AG04450 (cell line): ENCODE results near the gene DDX28. TPM values are rescaled to one million over a fixed set of nuclear protein-coding genes. Genes with fewer than 3 reads are reported as not detected.
"Not testable (repeated sequence)": the region's sequence is repeated elsewhere in the genome, so short reads cannot be mapped to it uniquely, and the experiment has no call there.

Experiments used
- CTCF ChIA-PET: fragments of 300-600, 350-600 bp; formaldehyde crosslinking; extraction: SDS; loops from one replicate; lab custom pipeline; 2022; ENCODE audit warnings: antibody characterized with exemption, inconsistent platforms; lab: Charles Lee
- POLR2A ChIA-PET: fragments of 350-600 bp; formaldehyde crosslinking; extraction: SDS; loops from one replicate; lab custom pipeline; 2021; ENCODE audit warnings: antibody characterized with exemption, inconsistent platforms; lab: Yijun Ruan, JAX
- DNase-seq: peaks from one replicate; pipeline ENCODE4 v3.0.0-alpha.2; 2011; ENCODE audit warnings: low read depth, low spot score
- H3K27ac ChIP-seq: one replicate; pipeline ENCODE4 v1.5.1; 2012; ENCODE audit warnings: low read depth, low read length, control low read depth
- H3K27me3 ChIP-seq: one replicate; pipeline ENCODE4 v1.6.0; 2012; ENCODE audit warnings: low read length; ENCODE audit not compliant: control insufficient read depth, insufficient read depth
- H3K4me3 ChIP-seq: 2 replicates; pipeline ENCODE4 v1.5.1; 2011; ENCODE audit warnings: mild to moderate bottlenecking, low read depth, low read length, control low read depth
- H3K9me3 ChIP-seq: 2 replicates; pipeline ENCODE4 v1.5.1; 2012; ENCODE audit warnings: low read length; ENCODE audit not compliant: control insufficient read depth, insufficient read depth
- polyA plus RNA-seq: library from polyadenylated mRNA; depleted of rRNA; stranded (reverse); fragments of >200 nt; gene quantifications from 2 replicates; pipeline ENCODE4 v1.2.3, GENCODE V29; 2011
- TF ChIP-seq, protein P1 (sequence below): IDR thresholded peaks from 2 replicates; pipeline ENCODE4 v1.5.1; 2011; ENCODE audit warnings: low read depth, low read length, control low read depth, inconsistent platforms

Gene DDX28
- polyA plus RNA-seq, 1 experiment: 7.6 TPM

DNA sequence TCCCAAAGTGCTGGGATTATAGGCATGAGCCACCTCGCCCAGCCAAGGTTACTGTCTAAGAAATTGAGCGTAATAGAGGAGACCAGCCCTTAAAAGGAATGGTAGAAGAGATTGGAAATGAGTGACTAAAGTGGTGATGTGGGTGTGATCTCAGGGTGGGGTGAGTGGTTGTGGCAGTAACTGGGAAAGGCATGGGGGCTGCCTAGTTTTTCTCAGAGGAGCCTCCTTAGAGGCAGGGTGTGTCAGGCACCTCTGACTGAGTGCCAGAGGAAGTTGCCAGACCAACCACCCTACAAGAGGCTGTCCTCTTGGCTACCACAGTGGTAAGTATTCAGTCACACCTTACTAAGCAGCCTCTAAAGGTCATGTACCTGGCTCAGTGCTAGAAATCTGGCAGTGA, 8.9 kb upstream of the DDX28 start:
- POLR2A ChIA-PET: interaction anchor here (0.7 to 0.9 kb wide), 2 partner anchors 9 to 72 kb away, joined by 3 to 4 read pairs; partner anchors contain the start of genes DDX28 and DUS2
- H3K9me3 ChIP-seq: no peaks in the 10 kb centered on the region
- H3K4me3 ChIP-seq: no peak overlapping the region
- H3K27me3 ChIP-seq: no peaks in the 10 kb centered on the region
- no peak overlapping the region for H3K27ac ChIP-seq
- no peak for DNase-seq
- TF ChIP-seq, protein P1, sequence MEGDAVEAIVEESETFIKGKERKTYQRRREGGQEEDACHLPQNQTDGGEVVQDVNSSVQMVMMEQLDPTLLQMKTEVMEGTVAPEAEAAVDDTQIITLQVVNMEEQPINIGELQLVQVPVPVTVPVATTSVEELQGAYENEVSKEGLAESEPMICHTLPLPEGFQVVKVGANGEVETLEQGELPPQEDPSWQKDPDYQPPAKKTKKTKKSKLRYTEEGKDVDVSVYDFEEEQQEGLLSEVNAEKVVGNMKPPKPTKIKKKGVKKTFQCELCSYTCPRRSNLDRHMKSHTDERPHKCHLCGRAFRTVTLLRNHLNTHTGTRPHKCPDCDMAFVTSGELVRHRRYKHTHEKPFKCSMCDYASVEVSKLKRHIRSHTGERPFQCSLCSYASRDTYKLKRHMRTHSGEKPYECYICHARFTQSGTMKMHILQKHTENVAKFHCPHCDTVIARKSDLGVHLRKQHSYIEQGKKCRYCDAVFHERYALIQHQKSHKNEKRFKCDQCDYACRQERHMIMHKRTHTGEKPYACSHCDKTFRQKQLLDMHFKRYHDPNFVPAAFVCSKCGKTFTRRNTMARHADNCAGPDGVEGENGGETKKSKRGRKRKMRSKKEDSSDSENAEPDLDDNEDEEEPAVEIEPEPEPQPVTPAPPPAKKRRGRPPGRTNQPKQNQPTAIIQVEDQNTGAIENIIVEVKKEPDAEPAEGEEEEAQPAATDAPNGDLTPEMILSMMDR: no peak
- CTCF ChIA-PET: no interaction called here

DNA sequence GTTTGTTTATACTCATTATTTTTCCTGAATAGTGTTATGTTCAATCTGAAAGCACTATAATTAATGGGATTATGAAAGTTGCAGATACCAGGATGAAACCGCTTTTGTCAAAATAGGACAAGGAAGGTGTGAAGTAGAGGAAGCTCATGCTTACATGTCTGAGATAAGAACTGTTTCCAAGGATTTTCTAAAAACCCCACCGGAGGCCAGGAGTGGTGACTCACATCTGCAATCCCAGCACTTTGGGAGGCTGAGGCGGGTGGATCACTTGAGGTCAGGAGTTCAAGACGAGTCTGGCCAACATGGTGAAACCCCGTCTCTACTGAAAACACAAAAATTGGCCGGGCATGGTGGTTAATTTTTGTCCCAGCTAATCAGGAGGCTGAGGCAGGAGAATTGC, 7.1 kb upstream of the DDX28 start:
- DNase-seq, H3K27ac ChIP-seq, H3K27me3 ChIP-seq, POLR2A ChIA-PET, H3K9me3 ChIP-seq, H3K4me3 ChIP-seq: not testable (repeated sequence)
- CTCF ChIA-PET: interaction anchor here (0.6 to 3.3 kb wide), 2 partner anchors 11 to 439 kb away, joined by 5 to 22 read pairs; no protein-coding TSS in a partner anchor

DNA sequence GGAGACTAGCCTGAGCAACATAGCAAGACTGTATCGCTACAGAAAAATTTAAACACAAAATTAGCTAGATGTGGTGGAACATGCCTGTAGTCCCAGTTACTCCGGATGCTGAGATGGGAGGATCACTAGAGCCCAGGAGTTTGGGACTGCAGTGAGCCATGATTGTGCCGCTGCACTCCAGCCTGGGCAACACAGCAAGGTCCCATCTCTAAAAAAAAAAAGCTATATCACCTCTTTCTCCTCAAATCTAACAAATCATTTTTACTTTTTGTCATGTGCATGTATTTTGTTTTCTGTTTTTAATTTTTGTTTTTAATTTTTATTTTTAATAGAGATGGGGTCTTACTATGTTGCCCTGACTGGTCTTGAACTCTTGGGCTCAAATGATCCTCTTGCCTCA, 6.0 kb upstream of the DDX28 start:
- Histone ChIP-seq H3K4me3 (no peak overlapping the region), H3K27ac (no peak overlapping the region), H3K9me3 (no peaks in the 10 kb centered on the region), H3K27me3 (no peaks in the 10 kb centered on the region)
- POLR2A ChIA-PET: interaction anchor here (0.6 kb wide), 1 partner anchor 14 kb away, joined by 10 read pairs; no protein-coding TSS in a partner anchor
- no peak for DNase-seq
- CTCF ChIA-PET: interaction anchor here (0.5 to 3.3 kb wide), 2 partner anchors 12 to 38 kb away, joined by 3 to 22 read pairs; no protein-coding TSS in a partner anchor
- TF ChIP-seq, protein P1: no peak

DNA sequence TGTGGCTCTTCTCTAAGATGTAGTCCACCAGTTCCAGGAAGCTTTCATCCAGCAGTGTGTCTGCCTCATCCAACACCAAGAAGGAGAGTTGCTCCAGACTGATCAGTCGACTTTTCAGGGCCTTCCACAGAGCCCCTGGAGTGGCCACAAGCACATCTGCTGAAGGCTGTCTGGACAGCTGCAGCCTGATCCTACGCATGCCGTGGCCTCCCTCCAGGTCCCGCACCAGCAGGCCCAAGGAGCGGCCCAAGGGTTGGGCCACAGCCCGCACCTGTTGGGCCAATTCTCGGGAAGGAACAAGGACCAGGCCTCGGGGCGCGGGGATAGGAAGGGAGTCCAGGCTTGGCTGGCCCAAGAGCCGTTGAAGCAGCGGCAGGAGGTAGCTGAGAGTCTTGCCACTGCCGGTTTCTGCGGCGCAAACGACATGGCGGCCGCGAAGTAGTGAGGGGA, 729 bp downstream of the DDX28 start:
- DNase-seq: no peak
- ChIA-PET CTCF (interaction anchor here (1.0 to 1.4 kb wide), 3 partner anchors 18 to 206 kb away, joined by 3 to 11 read pairs (median 4); no protein-coding TSS in a partner anchor), POLR2A (interaction anchor here (0.7 to 1.8 kb wide), 3 partner anchors 18 to 63 kb away, joined by 4 to 5 read pairs (median 4); partner anchors contain the start of gene NFATC3)
- TF ChIP-seq, protein P1: no peak
- peak overlapping the region; percentile 98 for H3K4me3 ChIP-seq
- H3K27ac ChIP-seq: peak overlapping the region; percentile 65
- no peaks in the 10 kb centered on the region for H3K27me3 ChIP-seq
- no peaks in the 10 kb centered on the region; the same call in 1 of the 2 replicates for H3K9me3 ChIP-seq

DNA sequence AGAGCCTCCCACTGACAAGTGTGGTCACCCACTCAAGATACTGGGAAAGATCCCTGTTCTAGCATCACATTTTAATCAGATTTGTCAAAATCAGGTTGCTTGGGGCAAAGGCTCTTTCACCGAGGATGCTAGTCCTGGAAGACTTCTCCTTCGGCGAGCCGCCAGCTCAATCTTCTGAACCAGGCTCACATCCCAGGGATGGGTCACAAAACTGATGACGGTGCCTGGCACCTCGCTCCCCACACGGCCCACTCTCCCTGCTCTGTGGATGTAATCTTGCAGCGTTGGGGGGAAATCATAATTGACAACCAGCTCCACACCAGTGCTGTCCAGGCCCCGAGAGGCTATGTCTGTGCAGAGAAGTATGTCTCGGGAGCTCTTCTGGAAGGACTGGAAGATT, 1.5 kb downstream of the DDX28 start:
- Histone ChIP-seq H3K9me3 (no peaks in the 10 kb centered on the region; the same call in 1 of the 2 replicates), H3K27me3 (no peaks in the 10 kb centered on the region), H3K4me3 (peak overlapping the region; percentile 2; the same call in 1 of the 2 replicates), H3K27ac (no peak overlapping the region)
- POLR2A ChIA-PET: no interaction called here
- CTCF ChIA-PET: interaction anchor here (1.0 to 1.2 kb wide), 2 partner anchors 19 to 205 kb away, joined by 3 to 4 read pairs; no protein-coding TSS in a partner anchor
- DNase-seq: no peak
- TF ChIP-seq, protein P1: no peak
